NK-92 (cell line): Measurements from ENCODE around the gene TNS1.

Experiments
- DNase-seq: peaks from one replicate; lab custom pipeline; 2025; ENCODE audit not compliant: unreplicated experiment; lab: John Stamatoyannopoulos, UW

Gene TNS1

GRCh38 chr2:217947383-217948350 lies 55.1 kb downstream of the TNS1 start:
- DNase-seq: no peak

- no peak for DNase-seq
Observed at GRCh38 chr2:217946051-217946450, 56.7 kb downstream of the TNS1 start.

- DNase-seq: no peak
Observed at GRCh38 chr2:217945530-217945929, 57.3 kb downstream of the TNS1 start.

- DNase-seq: no peak
Observed at GRCh38 chr2:217944923-217945322, 57.9 kb downstream of the TNS1 start.

GRCh38 chr2:217944366-217944765 lies 58.4 kb downstream of the TNS1 start:
- no peak for DNase-seq

- DNase-seq: no peak
Observed at GRCh38 chr2:217943446-217944321, 59.1 kb downstream of the TNS1 start.

- no peak for DNase-seq
Observed at GRCh38 chr2:217942731-217943335, 60.0 kb downstream of the TNS1 start.

GRCh38 chr2:217941886-217942728 lies 60.7 kb downstream of the TNS1 start:
- DNase-seq: no peak

GRCh38 chr2:217941339-217941738 lies 61.5 kb downstream of the TNS1 start:
- no peak for DNase-seq

GRCh38 chr2:217940261-217941220 lies 62.3 kb downstream of the TNS1 start:
- DNase-seq: no peak

GRCh38 chr2:217939629-217940245 lies 63.1 kb downstream of the TNS1 start:
- no peak for DNase-seq

GRCh38 chr2:217939220-217939619 lies 63.6 kb downstream of the TNS1 start:
- no peak for DNase-seq

- no peak for DNase-seq
Observed at GRCh38 chr2:217938036-217938435, 64.8 kb downstream of the TNS1 start.

GRCh38 chr2:217937446-217937845 lies 65.3 kb downstream of the TNS1 start:
- DNase-seq: no peak

GRCh38 chr2:217936952-217937351 lies 65.8 kb downstream of the TNS1 start:
- no peak for DNase-seq

- DNase-seq: no peak
Observed at GRCh38 chr2:217935901-217936684, 66.7 kb downstream of the TNS1 start.

- DNase-seq: no peak
Observed at GRCh38 chr2:217935235-217935879, 67.4 kb downstream of the TNS1 start.
